SK-N-SH (cell line): ENCODE results near the gene SLC4A9. TPM values are rescaled to one million over a fixed set of nuclear protein-coding genes. Genes with fewer than 3 reads are reported as not detected.

Source experiments
- CTCF ChIA-PET: fragments of 300-600, 350-600 bp; formaldehyde crosslinking; extraction: SDS; loops from one replicate; lab custom pipeline; 2021; lab: Yijun Ruan, JAX
- POLR2A ChIA-PET: fragments of 350-600 bp; sonication (Branson Sonifier 250); formaldehyde crosslinking; extraction: SDS; loops from one replicate; lab custom pipeline; 2020; ENCODE audit warnings: antibody characterized with exemption, inconsistent platforms; lab: Yijun Ruan, JAX
- DNase-seq: peaks from one replicate; pipeline ENCODE4 v3.0.0; 2012
- H2AFZ ChIP-seq: fragments of 200-600 bp; sonication (generic); 2 replicates; pipeline ENCODE4 v1.8.1; 2016; ENCODE audit warnings: antibody characterized with exemption, mild to moderate bottlenecking, low read depth
- H3F3A ChIP-seq: fragments of 200-600 bp; sonication (generic); replicated peaks from 2 replicates; pipeline ENCODE3; 2016; ENCODE audit warnings: antibody characterized with exemption, mild to moderate bottlenecking; ENCODE audit not compliant: insufficient read depth
- H3K27ac ChIP-seq, 2 experiments: fragments of 200-500 bp in 1 of 2; fragments of 200-600 bp in 1 of 2; sonication (Bioruptor generic) in 1 of 2; sonication (generic), shearing (Covaris generic) in 1 of 2; 2 replicates each; pipeline versions ENCODE4 v1.5.1 to v1.6.1; 2014 to 2016; ENCODE audit warnings: low read depth in 2 of 2, inconsistent platforms in 1 of 2, low read length in 1 of 2, mild to moderate bottlenecking in 1 of 2, mixed read lengths in 1 of 2
- H3K27me3 ChIP-seq: fragments of 200-600 bp; sonication (generic), shearing (Covaris generic); 2 replicates; pipeline ENCODE4 v1.6.1; 2016; ENCODE audit warnings: mixed run types; ENCODE audit not compliant: insufficient read depth
- H3K36me3 ChIP-seq, 2 experiments: fragments of 200-500 bp in 1 of 2; fragments of 200-600 bp in 1 of 2; sonication (Bioruptor generic) in 1 of 2; sonication (generic) in 1 of 2; replicated peaks in 1 of 2; 2 replicates each; pipeline versions ENCODE3 to v1.5.1; 2014 to 2016; ENCODE audit warnings: low read length in 1 of 2, mild to moderate bottlenecking in 1 of 2; ENCODE audit not compliant: insufficient read depth in 2 of 2, control insufficient read depth in 1 of 2
- H3K4me1 ChIP-seq, 2 experiments: fragments of 200-500 bp in 1 of 2; fragments of 200-600 bp in 1 of 2; sonication (Bioruptor generic) in 1 of 2; sonication (generic), shearing (Covaris generic) in 1 of 2; 2 replicates each; pipeline versions ENCODE4 v1.5.1 to v1.6.1; 2014 to 2016; ENCODE audit warnings: low read depth in 1 of 2, low read length in 1 of 2, mixed run types in 1 of 2; ENCODE audit not compliant: insufficient read depth in 2 of 2, control insufficient read depth in 1 of 2
- H3K4me2 ChIP-seq: fragments of 200-600 bp; sonication (generic), shearing (Covaris generic); 2 replicates; pipeline ENCODE4 v1.6.1; 2017; ENCODE audit warnings: mixed run types
- H3K4me3 ChIP-seq, 2 experiments: fragments of 200-500 bp in 1 of 2; fragments of 200-600 bp in 1 of 2; sonication (Bioruptor generic) in 1 of 2; sonication (generic), shearing (Covaris generic) in 1 of 2; 2 replicates each; pipeline versions ENCODE4 v1.5.1 to v1.8.1; 2014 to 2016; ENCODE audit warnings: low read depth in 2 of 2, inconsistent platforms in 1 of 2, low read length in 1 of 2, mild to moderate bottlenecking in 1 of 2, mixed read lengths in 1 of 2, moderate library complexity in 1 of 2
- H3K79me2 ChIP-seq: fragments of 200-600 bp; sonication (generic); 2 replicates; pipeline ENCODE4 v1.8.1; 2017; ENCODE audit warnings: mild to moderate bottlenecking; ENCODE audit not compliant: insufficient read depth
- H3K9ac ChIP-seq: fragments of 200-600 bp; sonication (generic); 2 replicates; pipeline ENCODE4 v1.6.1; 2017; ENCODE audit warnings: mixed run types
- H3K9me2 ChIP-seq: fragments of 200-600 bp; sonication (generic); 2 replicates; pipeline ENCODE4 v1.6.1; 2017; ENCODE audit warnings: mixed run types
- H3K9me3 ChIP-seq: fragments of 200-600 bp; sonication (generic); 2 replicates; pipeline ENCODE4 v1.6.1; 2017; ENCODE audit warnings: mixed run types, mild to moderate bottlenecking, moderate library complexity
- H4K20me1 ChIP-seq: fragments of 200-600 bp; sonication (generic); 2 replicates; pipeline ENCODE4 v1.6.1; 2017; ENCODE audit warnings: mild to moderate bottlenecking, mixed run types; ENCODE audit not compliant: insufficient read depth
- CHD2 ChIP-seq: fragments of 150-350 bp; IDR thresholded peaks from 2 replicates; pipeline ENCODE4 v1.6.1; 2018; ENCODE audit warnings: low read length; ENCODE audit not compliant: partially characterized antibody
- EP300 ChIP-seq, 2 experiments: IDR thresholded peaks; 2 replicates each; pipeline versions ENCODE4 v1.4.0 to v1.6.1; 2012; ENCODE audit warnings: borderline replicate concordance in 1 of 2, low read depth in 1 of 2, low read length in 1 of 2
- FOXM1 ChIP-seq: IDR thresholded peaks from 2 replicates; pipeline ENCODE4 v1.4.0; 2012; ENCODE audit warnings: low read depth, mild to moderate bottlenecking
- JUND ChIP-seq: IDR thresholded peaks from 2 replicates; pipeline ENCODE4 v1.4.0; 2012
- MEF2A ChIP-seq: IDR thresholded peaks from 2 replicates; pipeline ENCODE4 v1.4.0; 2012; ENCODE audit warnings: low read depth, borderline replicate concordance
- MXI1 ChIP-seq: IDR thresholded peaks from 2 replicates; pipeline ENCODE4 v1.6.1; 2012; ENCODE audit warnings: mild to moderate bottlenecking, low read depth, low read length, improper control_type of control experiment
- PBX3 ChIP-seq: IDR thresholded peaks from 2 replicates; pipeline ENCODE4; 2012
- REST ChIP-seq: IDR thresholded peaks from 2 replicates; pipeline ENCODE4 v1.6.1; 2012; ENCODE audit warnings: mild to moderate bottlenecking, low read depth, low read length, moderate library complexity
- RXRA ChIP-seq: IDR thresholded peaks from 2 replicates; pipeline ENCODE4 v1.4.0; 2012; ENCODE audit warnings: low read depth, mild to moderate bottlenecking, borderline replicate concordance
- TAF1 ChIP-seq: IDR thresholded peaks from 2 replicates; pipeline ENCODE4 v1.6.1; 2012; ENCODE audit warnings: low read depth, mild to moderate bottlenecking, low read length, moderate library complexity, borderline replicate concordance
- ZBTB33 ChIP-seq: IDR thresholded peaks from 2 replicates; pipeline ENCODE4 v1.4.0; 2012; ENCODE audit warnings: low read depth, borderline replicate concordance
- WGBS: methylation state at CpG from one replicate; pipeline ENCODE4 v1.1.6; 2017; ENCODE audit warnings: low lambda C conversion rate; 5-methylcytosine and 5-hydroxymethylcytosine counted together
- polyA plus RNA-seq, 3 experiments: library from polyadenylated mRNA; depleted of rRNA; stranded (reverse); fragments of >200 nt; gene quantifications; 2 replicates each; pipeline ENCODE4 v1.2.3, GENCODE V29; 2012

The SLC4A9 gene
- polyA plus RNA-seq, 1 of the 3 experiments (the other 2 are of a cell fraction), result 0.02 TPM

GRCh38 chr5:140408750-140409241 lies 48.8 kb downstream of the SLC4A9 start:
- H3K4me2 ChIP-seq, result no peak overlapping the region

GRCh38 chr5:140413230-140413629 lies 53.2 kb downstream of the SLC4A9 start:
- no peaks in the 10 kb centered on the region for H3K9me3 ChIP-seq
- no peak overlapping the region for H3K4me2 ChIP-seq
- H3K27me3 ChIP-seq, result no peaks in the 10 kb centered on the region
- DNase-seq, result no peak
- POLR2A ChIA-PET, result no interaction called here
- H3K9ac ChIP-seq, result no peak overlapping the region
- no peak overlapping the region for H2AFZ ChIP-seq
- no peak overlapping the region for H3K27ac ChIP-seq
- no peaks in the 10 kb centered on the region for H3K9me2 ChIP-seq
- TF ChIP-seq FOXM1 (no peak), ZBTB33 (no peak), CHD2 (no peak), PBX3 (no peak), EP300 (IDR thresholded peaks at IDR 0.05; ENCODE audit: borderline replicate concordance in 1 of 2, low read depth in 1 of 2, low read length in 1 of 2) (no peak), JUND (no peak), REST (no peak), RXRA (no peak), MEF2A (no peak)
- peaks cover 8% of the 10 kb centered on the region for H3F3A ChIP-seq
- WGBS, result 88% methylated on average over 1 of the region's 1 CpG
- CTCF ChIA-PET, result no interaction called here
- no peaks in the 10 kb centered on the region for H3K4me1 ChIP-seq
- H3K79me2 ChIP-seq, result peaks cover 98% of the 10 kb centered on the region
- H3K4me3 ChIP-seq, result no peak overlapping the region
- H4K20me1 ChIP-seq, result peaks cover 65% of the 10 kb centered on the region
- peaks cover 0 to 8% of the 10 kb centered on the region in 2 experiments for H3K36me3 ChIP-seq

More at GRCh38 chr5:140408750-140409241, 48.8 kb downstream of the SLC4A9 start:
- no peak overlapping the region for H2AFZ ChIP-seq
- no peak for TF ChIP-seq MXI1
- TF ChIP-seq TAF1, result no peak
- no peaks in the 10 kb centered on the region for H3K9me3 ChIP-seq
- WGBS, result 80% methylated on average over 4 of the region's 4 CpGs
- H3K4me1 ChIP-seq, result no peaks in the 10 kb centered on the region
- H3K27ac ChIP-seq, result no peak overlapping the region
- H3K9ac ChIP-seq, result no peak overlapping the region
- H3K79me2 ChIP-seq, result peaks cover 99% of the 10 kb centered on the region
- ChIA-PET POLR2A (no interaction called here), CTCF (no interaction called here)
- peaks cover 8% of the 10 kb centered on the region for H3F3A ChIP-seq
- DNase-seq, result no peak
- H3K36me3 ChIP-seq, result peaks cover 0 to 3% of the 10 kb centered on the region in 2 experiments
- H3K27me3 ChIP-seq, result no peaks in the 10 kb centered on the region
- peaks cover 84% of the 10 kb centered on the region for H4K20me1 ChIP-seq
- no peak overlapping the region for H3K4me3 ChIP-seq
- no peaks in the 10 kb centered on the region for H3K9me2 ChIP-seq
